ENCODE measurements around the gene HNRNPDL.
"Not testable (repeated sequence)": the region's sequence is repeated elsewhere in the genome, so short reads cannot be mapped to it uniquely, and the experiment has no call there.

HNRNPDL gene

GRCh38 chr4:82430193-82430963 lies at the start of gene HNRNPDL, which contains the start of gene ENOPH1:
TSS of gene HNRNPDL (minus strand) at chr4:82430462. CDS start at chr4:82429690, 772 bp downstream.
TSS of gene ENOPH1 (plus strand) at chr4:82430590. CDS start at chr4:82430830, 240 bp downstream.
- DNase-seq (ENCODE audit: low spot score) = peak; percentile 97

- DNase-seq (ENCODE audit: low spot score) = no peak
These were observed 49.3 kb upstream of the HNRNPDL start for GRCh38 chr4:82479562-82479961.

GRCh38 chr4:82477469-82477868 lies 47.2 kb upstream of the HNRNPDL start:
- not testable (repeated sequence) for DNase-seq (ENCODE audit: low spot score)

- DNase-seq (ENCODE audit: low spot score) = not testable (repeated sequence)
These were observed 45.7 kb upstream of the HNRNPDL start for GRCh38 chr4:82475931-82476330.

GRCh38 chr4:82473621-82474164 lies 43.4 kb upstream of the HNRNPDL start:
- DNase-seq (ENCODE audit: low spot score) = no peak

- DNase-seq (ENCODE audit: low spot score) = not testable (repeated sequence)
These were observed 42.8 kb upstream of the HNRNPDL start for GRCh38 chr4:82473080-82473479.

- DNase-seq (ENCODE audit: low spot score) = peak; percentile 61
These were observed 39.6 kb upstream of the HNRNPDL start for GRCh38 chr4:82469791-82470345.

- DNase-seq (ENCODE audit: low spot score) = no peak
These were observed 37.2 kb upstream of the HNRNPDL start for GRCh38 chr4:82467471-82467870.

GRCh38 chr4:82463221-82463620 lies 33.0 kb upstream of the HNRNPDL start:
- no peak for DNase-seq (ENCODE audit: low spot score)

GRCh38 chr4:82462415-82462831 lies 32.2 kb upstream of the HNRNPDL start:
- DNase-seq (ENCODE audit: low spot score) = peak; percentile 81

- DNase-seq (ENCODE audit: low spot score) = no peak
These were observed 31.4 kb upstream of the HNRNPDL start for GRCh38 chr4:82461710-82462109.

- DNase-seq (ENCODE audit: low spot score) = no peak
These were observed 28.5 kb upstream of the HNRNPDL start for GRCh38 chr4:82458729-82459128.

- no peak for DNase-seq (ENCODE audit: low spot score)
These were observed 27.0 kb upstream of the HNRNPDL start for GRCh38 chr4:82457266-82457665.

GRCh38 chr4:82452026-82452425 lies 21.8 kb upstream of the HNRNPDL start:
- DNase-seq (ENCODE audit: low spot score) = no peak

GRCh38 chr4:82450966-82451755 lies 20.9 kb upstream of the HNRNPDL start:
- DNase-seq (ENCODE audit: low spot score) = no peak

GRCh38 chr4:82447886-82448285 lies 17.6 kb upstream of the HNRNPDL start:
- no peak for DNase-seq (ENCODE audit: low spot score)

GRCh38 chr4:82439088-82439487 lies 8.8 kb upstream of the HNRNPDL start:
- no peak for DNase-seq (ENCODE audit: low spot score)

- DNase-seq (ENCODE audit: low spot score) = peak; percentile 17
These were observed 7.2 kb upstream of the HNRNPDL start for GRCh38 chr4:82437285-82438005.

GRCh38 chr4:82436780-82437179 lies 6.5 kb upstream of the HNRNPDL start:
- no peak for DNase-seq (ENCODE audit: low spot score)

GRCh38 chr4:82436130-82436529 lies 5.9 kb upstream of the HNRNPDL start:
- DNase-seq (ENCODE audit: low spot score) = no peak

GRCh38 chr4:82434949-82435348 lies 4.7 kb upstream of the HNRNPDL start:
- no peak for DNase-seq (ENCODE audit: low spot score)

- no peak for DNase-seq (ENCODE audit: low spot score)
These were observed 3.5 kb upstream of the HNRNPDL start for GRCh38 chr4:82433791-82434190.

Data from kidney tubule cell (primary cell).